Adrenal gland (tissue), 12 donors: ENCODE measurements around the gene COL9A3. TPM values are rescaled to one million over a fixed set of nuclear protein-coding genes. Genes with fewer than 3 reads are reported as not detected.

Experiments
- DNase-seq, 7 donors: peaks; one replicate each; pipeline ENCODE4 v3.0.0-alpha.2; 2019 to 2020
- H3K27ac ChIP-seq, 5 donors: fragments of 200-600 bp; sonication (generic) in 4 of 5; 1 replicate in 3 of 5; 2 replicates in 2 of 5; pipeline versions ENCODE4 v1.5.1 to v1.8.0; 2016 to 2020; ENCODE audit warnings: mild to moderate bottlenecking in 1 of 5
- H3K27me3 ChIP-seq: fragments of 200-600 bp; 2 replicates; pipeline ENCODE4 v1.8.0; 2021
- H3K36me3 ChIP-seq, 2 donors: fragments of 200-600 bp; replicated peaks in 1 of 2; 1 replicate in 1 of 2; 2 replicates in 1 of 2; pipeline versions ENCODE4 v1.5.1 to v1.8.0; 2018 to 2022
- H3K4me1 ChIP-seq, 2 donors: fragments of 200-600 bp; replicated peaks in 1 of 2; 1 replicate in 1 of 2; 2 replicates in 1 of 2; pipeline versions ENCODE4 v1.5.1 to v1.8.0; 2018 to 2021
- H3K4me3 ChIP-seq, 4 donors: fragments of 200-600 bp; sonication (generic) in 3 of 4; one replicate each; pipeline ENCODE4 v1.5.1; 2016 to 2018
- H3K9me3 ChIP-seq, 3 donors: fragments of 200-600 bp; sonication (generic) in 1 of 3; replicated peaks in 1 of 3; 1 replicate in 2 of 3; 2 replicates in 1 of 3; pipeline versions ENCODE4 v1.5.1 to v1.8.0; 2016 to 2021
- CTCF ChIP-seq, 6 experiments: fragments of 450-650 bp in 4 of 6; fragments of 200-600 bp in 2 of 6; sonication (generic) in 1 of 6; IDR thresholded peaks; 1 replicate in 5 of 6; 2 replicates in 1 of 6; pipeline versions ENCODE4 v1.5.1 to v1.8.0; 2016 to 2021; ENCODE audit warnings: antibody characterized with exemption in 6 of 6, mild to moderate bottlenecking in 2 of 6, moderate library complexity in 1 of 6
- POLR2A ChIP-seq, 2 donors: fragments of 450-650 bp; IDR thresholded peaks; one replicate each; pipeline ENCODE4 v1.6.1; 2017; ENCODE audit warnings: antibody characterized with exemption in 2 of 2, mild to moderate bottlenecking in 2 of 2, moderate library complexity in 1 of 2
- WGBS, 4 donors: extraction: QIAGEN DNeasy Blood & Tissue Kit in 2 of 4; methylation state at CpG; one replicate each; pipeline versions ENCODE4 v1.1.5 to v1.1.7; 2013 to 2017; 5-methylcytosine and 5-hydroxymethylcytosine counted together
- intact Hi-C, 2 donors: fragments of 100-400 bp; cut with DNase I; formaldehyde crosslinking; loops; one replicate each; pipeline versions ENCODE4 v1.14.1 to v1.15.0; 2022 to 2023
- polyA plus RNA-seq, 3 donors: library from polyadenylated mRNA; stranded (reverse); fragments of 200-250 nt in 2 of 3; fragments of 350-450 nt in 1 of 3; fragmentation: Illumina TruSeq in 1 of 3; extraction: RNeasy Lipid Tissue Mini Kit (QIAGEN cat#74804) in 1 of 3; gene quantifications; one replicate each; pipeline ENCODE4 v1.2.3, GENCODE V29; 2013 to 2014
- total RNA-seq, 9 donors: library from RNA; depleted of rRNA in 4 of 9; stranded (reverse); fragments of >200 nt in 4 of 9; fragments of 120-200 nt in 1 of 9; fragmentation: NEBNext Ultra II Directional in 1 of 9; extraction: Animal tissue kit (Norgen Biotek cat#: 25700) in 1 of 9; gene quantifications; one replicate each; pipeline versions ENCODE4 v1.1.0 to v1.2.4, GENCODE V29; 2013 to 2023
- donor health status: healthy with polysubstance abuse.
- donor health status: Bipolar disorder and iron deficiency.
- donor health status: DM: yes; HTN: yes; CAD: no.
- donor health status: DM: no; HTN: no; CAD: no.
- donor health status: DM: no; HTN: no; CAD: no.
- donor health status: DM: yes; HTN: yes; CAD: no.

Gene COL9A3
- total and polyA plus RNA-seq, 12 donors = 0.22 to 27.8 (median 1.4) TPM

- DNase-seq = peak; percentile 83 to 97 (median 95)
- WGBS, 4 donors = 31 to 36% (median 34%) methylated on average over 7 to 13 of the region's 13 CpGs
- Histone ChIP-seq H3K27me3 (no peaks in the 10 kb centered on the region), H3K27ac (peak overlapping the region; percentile 36 to 91 (median 48)), H3K4me1 (peaks cover 10 to 14% of the 10 kb centered on the region in 2 donors), H3K4me3 (no peak overlapping the region), H3K9me3 (no peaks in the 10 kb centered on the region), H3K36me3 (peaks cover 0 to 58% of the 10 kb centered on the region in 2 donors)
- intact Hi-C loops = no loop called here
- TF ChIP-seq POLR2A (IDR thresholded peaks at IDR 0.05) (no peak), CTCF (IDR thresholded peaks at IDR 0.05) (no peak)
Measured at GRCh38 chr20:62887152-62887859, 70.5 kb downstream of the COL9A3 start.

- Histone ChIP-seq H3K36me3 (peaks cover 0 to 63% of the 10 kb centered on the region in 2 donors), H3K4me3 (no peak overlapping the region), H3K4me1 (peaks cover 10 to 14% of the 10 kb centered on the region in 2 donors), H3K27me3 (no peaks in the 10 kb centered on the region), H3K27ac (peak overlapping the region; percentile 36 to 91 (median 48)), H3K9me3 (no peaks in the 10 kb centered on the region)
- intact Hi-C loops = no loop called here
- DNase-seq = no peak
- no peak for TF ChIP-seq CTCF (IDR thresholded peaks at IDR 0.05)
- TF ChIP-seq POLR2A (IDR thresholded peaks at IDR 0.05) = no peak
- 54 to 59% (median 57%) methylated on average over 5 to 7 of the region's 7 CpGs; no CpG with 5 or more reads in 1 of the 4 donors for WGBS, 4 donors
Measured at GRCh38 chr20:62887860-62888239, 71.0 kb downstream of the COL9A3 start.

GRCh38 chr20:62888406-62888805 is 71.6 kb downstream of the COL9A3 start:
- intact Hi-C loops = no loop called here

GRCh38 chr20:62888910-62889309 is 72.1 kb downstream of the COL9A3 start:
- Histone ChIP-seq H3K4me1 (peaks cover 10 to 14% of the 10 kb centered on the region in 2 donors), H3K27me3 (no peaks in the 10 kb centered on the region), H3K27ac (no peak overlapping the region), H3K36me3 (peaks cover 0 to 74% of the 10 kb centered on the region in 2 donors), H3K9me3 (no peaks in the 10 kb centered on the region), H3K4me3 (no peak overlapping the region)
- WGBS, 4 donors = 91 to 97% (median 92%) methylated on average over 11 to 17 of the region's 17 CpGs
- intact Hi-C loops = no loop called here
- TF ChIP-seq CTCF (IDR thresholded peaks at IDR 0.05) (no peak), POLR2A (IDR thresholded peaks at IDR 0.05) (no peak)
- no peak for DNase-seq

More at GRCh38 chr20:62888406-62888805, 71.6 kb downstream of the COL9A3 start:
- WGBS, 4 donors = 80 to 88% (median 85%) methylated on average over 10 to 16 of the region's 16 CpGs
- Histone ChIP-seq H3K36me3 (peaks cover 0 to 69% of the 10 kb centered on the region in 2 donors), H3K4me1 (peaks cover 10 to 14% of the 10 kb centered on the region in 2 donors), H3K4me3 (no peak overlapping the region), H3K27ac (peak overlapping the region in 3 of 5 donors; percentile 45 to 91 (median 80)), H3K9me3 (no peaks in the 10 kb centered on the region), H3K27me3 (no peaks in the 10 kb centered on the region)
- no peak for DNase-seq
- TF ChIP-seq CTCF (IDR thresholded peaks at IDR 0.05) (no peak), POLR2A (IDR thresholded peaks at IDR 0.05) (no peak)
